ENCODE measurements around the gene SULT1A2.
"Not testable (repeated sequence)": the region's sequence is repeated elsewhere in the genome, so short reads cannot be mapped to it uniquely, and the experiment has no call there.

SULT1A2 gene

GRCh38 chr16:28572696-28573510 is 23.9 kb downstream of the SULT1A2 start:
- H3K4me3 ChIP-seq (ENCODE audit: low read depth, low read length): no peak overlapping the region
- no peak overlapping the region for H3K27ac ChIP-seq
- no peak for DNase-seq
- TF ChIP-seq CTCF (IDR thresholded peaks at IDR 0.05; ENCODE audit: low read depth, low read length, missing control alignments): no peak
- H3K36me3 ChIP-seq (replicated peaks): no peaks in the 10 kb centered on the region
- in situ Hi-C loops (cut with HindIII; ENCODE audit: low pct_ligation_motif_present, low sequenced_read_pairs): no loop called here
- H3K27me3 ChIP-seq (replicated peaks): no peaks in the 10 kb centered on the region

- no peak for TF ChIP-seq CTCF (IDR thresholded peaks at IDR 0.05; ENCODE audit: low read depth, low read length, missing control alignments)
- in situ Hi-C loops (cut with HindIII; ENCODE audit: low pct_ligation_motif_present, low sequenced_read_pairs): no loop called here
- Histone ChIP-seq H3K27me3 (replicated peaks) (no peaks in the 10 kb centered on the region), H3K27ac (no peak overlapping the region), H3K4me3 (ENCODE audit: low read depth, low read length) (no peak overlapping the region), H3K36me3 (replicated peaks) (no peaks in the 10 kb centered on the region)
- no peak for DNase-seq
Observed at GRCh38 chr16:28569968-28570752, 26.7 kb downstream of the SULT1A2 start.

- no peak overlapping the region for H3K27ac ChIP-seq
- H3K36me3 ChIP-seq (replicated peaks): no peaks in the 10 kb centered on the region
- in situ Hi-C loops (cut with HindIII; ENCODE audit: low pct_ligation_motif_present, low sequenced_read_pairs): no loop called here
- no peaks in the 10 kb centered on the region for H3K27me3 ChIP-seq (replicated peaks)
- DNase-seq: peak; percentile 32
- no peak overlapping the region for H3K4me3 ChIP-seq (ENCODE audit: low read depth, low read length)
- no peak for TF ChIP-seq CTCF (IDR thresholded peaks at IDR 0.05; ENCODE audit: low read depth, low read length, missing control alignments)
Observed at GRCh38 chr16:28569021-28569420, 27.8 kb downstream of the SULT1A2 start.

GRCh38 chr16:28567292-28567691 is 29.6 kb downstream of the SULT1A2 start:
- in situ Hi-C loops (cut with HindIII; ENCODE audit: low pct_ligation_motif_present, low sequenced_read_pairs): no loop called here
- DNase-seq: no peak
- no peak overlapping the region for H3K4me3 ChIP-seq (ENCODE audit: low read depth, low read length)
- no peaks in the 10 kb centered on the region for H3K27me3 ChIP-seq (replicated peaks)
- no peaks in the 10 kb centered on the region for H3K36me3 ChIP-seq (replicated peaks)
- TF ChIP-seq CTCF (IDR thresholded peaks at IDR 0.05; ENCODE audit: low read depth, low read length, missing control alignments): no peak
- H3K27ac ChIP-seq: no peak overlapping the region

- in situ Hi-C loops (cut with HindIII; ENCODE audit: low pct_ligation_motif_present, low sequenced_read_pairs); H3K4me3 ChIP-seq (ENCODE audit: low read depth, low read length); H3K27me3 ChIP-seq (replicated peaks); H3K36me3 ChIP-seq (replicated peaks); H3K27ac ChIP-seq; DNase-seq: not testable (repeated sequence)
Observed at GRCh38 chr16:28566233-28566925, 30.5 kb downstream of the SULT1A2 start.

GRCh38 chr16:28563218-28563617 is 33.6 kb downstream of the SULT1A2 start:
- no peak for TF ChIP-seq CTCF (IDR thresholded peaks at IDR 0.05; ENCODE audit: low read depth, low read length, missing control alignments)
- in situ Hi-C loops (cut with HindIII; ENCODE audit: low pct_ligation_motif_present, low sequenced_read_pairs): no loop called here
- no peak for DNase-seq
- no peaks in the 10 kb centered on the region for H3K27me3 ChIP-seq (replicated peaks)
- H3K27ac ChIP-seq: no peak overlapping the region
- H3K4me3 ChIP-seq (ENCODE audit: low read depth, low read length): no peak overlapping the region
- H3K36me3 ChIP-seq (replicated peaks): no peaks in the 10 kb centered on the region
